ENCODE measurements around the gene OR2T3. TPM values are rescaled to one million over a fixed set of nuclear protein-coding genes. Genes with fewer than 3 reads are reported as not detected.

OR2T3 gene
- total and polyA plus RNA-seq, 2 of the 8 experiments (the other 6 are each of a cell fraction or from before 2014, with no cell fraction given) = not detected

Other genes with a start within 250 kb of the OR2T3 start
- gene OR2M4, start 241.9 kb upstream of the OR2T3 start, total RNA-seq (2021; fragmentation: NEBNext Ultra II Directional; extraction: Animal tissue kit (Norgen Biotek cat#: 25700)) = not detected in 2 replicates
- gene OR2M4, start 241.9 kb upstream of the OR2T3 start, polyA plus RNA-seq (2011; rRNA removed) = not detected in 2 replicates
- gene OR2T33, start 195.4 kb upstream of the OR2T3 start, total RNA-seq (2021; fragmentation: NEBNext Ultra II Directional; extraction: Animal tissue kit (Norgen Biotek cat#: 25700)) = not detected in 2 replicates
- gene OR2T33, start 195.4 kb upstream of the OR2T3 start, polyA plus RNA-seq (2011; rRNA removed) = not detected in 2 replicates
- not detected in 2 replicates for gene OR2T12, start 169.9 kb upstream of the OR2T3 start, total RNA-seq (2021; fragmentation: NEBNext Ultra II Directional; extraction: Animal tissue kit (Norgen Biotek cat#: 25700))
- not detected in 2 replicates for gene OR2T12, start 169.9 kb upstream of the OR2T3 start, polyA plus RNA-seq (2011; rRNA removed)
- gene OR2M7, start 148.8 kb upstream of the OR2T3 start, total RNA-seq (2021; fragmentation: NEBNext Ultra II Directional; extraction: Animal tissue kit (Norgen Biotek cat#: 25700)) = not detected in 2 replicates
- gene OR2M7, start 148.8 kb upstream of the OR2T3 start, polyA plus RNA-seq (2011; rRNA removed) = not detected in 2 replicates
- not detected in 2 replicates for gene OR14C36, start 124.6 kb upstream of the OR2T3 start, total RNA-seq (2021; fragmentation: NEBNext Ultra II Directional; extraction: Animal tissue kit (Norgen Biotek cat#: 25700))
- gene OR14C36, start 124.6 kb upstream of the OR2T3 start, polyA plus RNA-seq (2011; rRNA removed) = not detected in 2 replicates
- not detected in 2 replicates for gene OR2T4, start 111.7 kb upstream of the OR2T3 start, total RNA-seq (2021; fragmentation: NEBNext Ultra II Directional; extraction: Animal tissue kit (Norgen Biotek cat#: 25700))
- gene OR2T4, start 111.7 kb upstream of the OR2T3 start, polyA plus RNA-seq (2011; rRNA removed) = not detected in 2 replicates
- not detected in 2 replicates for gene OR2T6, start 97.6 kb upstream of the OR2T3 start, total RNA-seq (2021; fragmentation: NEBNext Ultra II Directional; extraction: Animal tissue kit (Norgen Biotek cat#: 25700))
- gene OR2T6, start 97.6 kb upstream of the OR2T3 start, polyA plus RNA-seq (2011; rRNA removed) = not detected in 2 replicates
- gene OR2T1, start 70.3 kb upstream of the OR2T3 start, total RNA-seq (2021; fragmentation: NEBNext Ultra II Directional; extraction: Animal tissue kit (Norgen Biotek cat#: 25700)) = not detected in 2 replicates
- gene OR2T1, start 70.3 kb upstream of the OR2T3 start, polyA plus RNA-seq (2011; rRNA removed) = not detected in 2 replicates
- not detected in 2 replicates for gene OR2T2, start 27.7 kb upstream of the OR2T3 start, total RNA-seq (2021; fragmentation: NEBNext Ultra II Directional; extraction: Animal tissue kit (Norgen Biotek cat#: 25700))
- gene OR2T2, start 27.7 kb upstream of the OR2T3 start, polyA plus RNA-seq (2011; rRNA removed) = not detected in 2 replicates
- not detected in 2 replicates for gene OR2T5, start 15.2 kb downstream of the OR2T3 start, total RNA-seq (2021; fragmentation: NEBNext Ultra II Directional; extraction: Animal tissue kit (Norgen Biotek cat#: 25700))
- gene OR2T5, start 15.2 kb downstream of the OR2T3 start, polyA plus RNA-seq (2011; rRNA removed) = not detected in 2 replicates
- gene OR2G6, start 34.7 kb downstream of the OR2T3 start, total RNA-seq (2021; fragmentation: NEBNext Ultra II Directional; extraction: Animal tissue kit (Norgen Biotek cat#: 25700)) = not detected in 2 replicates
- not detected in 2 replicates for gene OR2G6, start 34.7 kb downstream of the OR2T3 start, polyA plus RNA-seq (2011; rRNA removed)
- not detected in 2 replicates for gene OR2T29, start 89.4 kb downstream of the OR2T3 start, total RNA-seq (2021; fragmentation: NEBNext Ultra II Directional; extraction: Animal tissue kit (Norgen Biotek cat#: 25700))
- gene OR2T29, start 89.4 kb downstream of the OR2T3 start, polyA plus RNA-seq (2011; rRNA removed) = not detected in 2 replicates
- gene OR2T34, start 101.4 kb downstream of the OR2T3 start, total RNA-seq (2021; fragmentation: NEBNext Ultra II Directional; extraction: Animal tissue kit (Norgen Biotek cat#: 25700)) = not detected in 2 replicates
- gene OR2T34, start 101.4 kb downstream of the OR2T3 start, polyA plus RNA-seq (2011; rRNA removed) = not detected in 2 replicates
- gene OR2T10, start 124.3 kb downstream of the OR2T3 start, total RNA-seq (2021; fragmentation: NEBNext Ultra II Directional; extraction: Animal tissue kit (Norgen Biotek cat#: 25700)) = not detected in 2 replicates
- not detected in 2 replicates for gene OR2T10, start 124.3 kb downstream of the OR2T3 start, polyA plus RNA-seq (2011; rRNA removed)
- gene OR2T11, start 161.7 kb downstream of the OR2T3 start, total RNA-seq (2021; fragmentation: NEBNext Ultra II Directional; extraction: Animal tissue kit (Norgen Biotek cat#: 25700)) = not detected in 2 replicates
- not detected in 2 replicates for gene OR2T11, start 161.7 kb downstream of the OR2T3 start, polyA plus RNA-seq (2011; rRNA removed)
- gene OR2T35, start 171.9 kb downstream of the OR2T3 start, total RNA-seq (2021; fragmentation: NEBNext Ultra II Directional; extraction: Animal tissue kit (Norgen Biotek cat#: 25700)) = not detected in 2 replicates
- gene OR2T35, start 171.9 kb downstream of the OR2T3 start, polyA plus RNA-seq (2011; rRNA removed) = not detected in 2 replicates
- not detected in 2 replicates for gene OR2T27, start 182.2 kb downstream of the OR2T3 start, total RNA-seq (2021; fragmentation: NEBNext Ultra II Directional; extraction: Animal tissue kit (Norgen Biotek cat#: 25700))
- not detected in 2 replicates for gene OR2T27, start 182.2 kb downstream of the OR2T3 start, polyA plus RNA-seq (2011; rRNA removed)
- gene OR14I1, start 229.4 kb downstream of the OR2T3 start, total RNA-seq (2021; fragmentation: NEBNext Ultra II Directional; extraction: Animal tissue kit (Norgen Biotek cat#: 25700)) = not detected in 2 replicates
- not detected in 2 replicates for gene OR14I1, start 229.4 kb downstream of the OR2T3 start, polyA plus RNA-seq (2011; rRNA removed)